ENCODE data around the gene MPRIP.

The MPRIP gene

DNA sequence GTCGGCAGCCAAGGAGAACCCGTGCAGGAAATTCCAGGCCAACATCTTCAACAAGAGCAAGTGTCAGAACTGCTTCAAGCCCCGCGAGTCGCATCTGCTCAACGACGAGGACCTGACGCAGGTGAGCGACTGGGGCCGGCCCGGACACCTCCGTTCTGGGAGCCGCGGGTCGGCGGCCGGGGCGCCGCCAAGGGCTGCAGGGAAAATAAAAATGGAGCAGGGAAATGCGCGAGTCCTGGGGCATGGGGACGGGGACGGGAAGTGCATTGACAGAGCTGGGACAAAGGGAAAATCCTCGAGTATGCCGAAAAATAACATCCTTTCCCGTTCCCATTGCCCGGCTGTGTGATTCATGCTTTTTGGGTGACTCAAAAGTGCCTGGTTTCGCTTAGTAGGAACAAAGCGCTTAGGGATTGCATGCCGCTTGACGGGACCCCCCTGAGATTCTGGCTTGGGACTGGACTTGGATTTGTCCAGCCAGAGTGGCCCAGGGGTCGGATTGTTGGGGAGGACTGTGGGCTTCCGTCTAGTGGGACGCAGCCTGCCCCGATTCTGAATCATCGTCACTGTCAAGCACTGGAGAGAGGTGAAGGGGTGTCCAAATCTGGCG, 699 bp downstream of the MPRIP start:
- in situ Hi-C loops (cut with MboI; ENCODE audit: low pct_unique_long_range_greater_than_20kb, low sequenced_read_pairs, unreplicated experiment): no loop called here
- DNase-seq (ENCODE audit: low spot score): no peak
- TF ChIP-seq, protein P1, sequence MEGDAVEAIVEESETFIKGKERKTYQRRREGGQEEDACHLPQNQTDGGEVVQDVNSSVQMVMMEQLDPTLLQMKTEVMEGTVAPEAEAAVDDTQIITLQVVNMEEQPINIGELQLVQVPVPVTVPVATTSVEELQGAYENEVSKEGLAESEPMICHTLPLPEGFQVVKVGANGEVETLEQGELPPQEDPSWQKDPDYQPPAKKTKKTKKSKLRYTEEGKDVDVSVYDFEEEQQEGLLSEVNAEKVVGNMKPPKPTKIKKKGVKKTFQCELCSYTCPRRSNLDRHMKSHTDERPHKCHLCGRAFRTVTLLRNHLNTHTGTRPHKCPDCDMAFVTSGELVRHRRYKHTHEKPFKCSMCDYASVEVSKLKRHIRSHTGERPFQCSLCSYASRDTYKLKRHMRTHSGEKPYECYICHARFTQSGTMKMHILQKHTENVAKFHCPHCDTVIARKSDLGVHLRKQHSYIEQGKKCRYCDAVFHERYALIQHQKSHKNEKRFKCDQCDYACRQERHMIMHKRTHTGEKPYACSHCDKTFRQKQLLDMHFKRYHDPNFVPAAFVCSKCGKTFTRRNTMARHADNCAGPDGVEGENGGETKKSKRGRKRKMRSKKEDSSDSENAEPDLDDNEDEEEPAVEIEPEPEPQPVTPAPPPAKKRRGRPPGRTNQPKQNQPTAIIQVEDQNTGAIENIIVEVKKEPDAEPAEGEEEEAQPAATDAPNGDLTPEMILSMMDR (IDR thresholded peaks at IDR 0.05; ENCODE audit: extremely low read depth, insufficient read depth, missing control alignments): no peak

DNA sequence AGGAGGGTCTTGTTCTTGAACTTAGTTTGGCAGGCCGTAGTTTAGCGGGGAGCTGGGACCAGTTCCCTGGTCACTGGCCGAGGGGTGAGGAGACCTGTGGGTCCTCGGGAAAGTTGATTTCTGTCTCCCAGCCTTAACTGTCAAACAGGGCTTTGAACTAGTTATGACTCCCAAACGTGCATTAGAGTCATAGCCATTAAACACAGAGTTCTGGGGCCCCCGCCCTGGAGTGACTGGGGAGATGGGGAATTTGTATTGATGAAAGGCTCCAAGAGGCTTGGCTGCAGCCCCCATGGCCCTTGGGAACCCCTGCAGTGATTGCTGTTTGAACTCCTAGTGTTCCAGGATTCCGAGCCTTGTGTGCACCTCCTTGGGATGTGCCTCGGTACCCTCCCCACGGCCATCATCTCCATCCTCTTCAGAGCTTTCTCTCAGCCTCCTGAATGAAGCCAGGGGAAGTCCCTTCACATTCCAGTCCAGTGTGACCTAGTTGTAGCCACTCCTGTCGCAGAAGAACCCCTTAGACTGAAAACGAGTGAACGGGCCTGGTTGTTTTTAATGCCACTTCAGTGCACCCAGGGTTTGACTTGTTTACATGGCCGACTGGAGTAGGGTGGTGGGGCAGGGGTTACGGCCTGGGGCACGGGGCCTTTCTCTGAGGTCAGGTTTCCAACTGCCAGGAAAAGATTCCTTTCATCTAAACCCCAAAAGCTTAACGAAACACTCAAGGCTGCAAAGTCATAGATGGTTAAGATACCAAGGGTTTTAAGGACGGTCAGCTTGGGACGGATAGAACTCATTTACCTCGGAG, 1.4 kb downstream of the MPRIP start:
- DNase-seq (ENCODE audit: low spot score): no peak

DNA sequence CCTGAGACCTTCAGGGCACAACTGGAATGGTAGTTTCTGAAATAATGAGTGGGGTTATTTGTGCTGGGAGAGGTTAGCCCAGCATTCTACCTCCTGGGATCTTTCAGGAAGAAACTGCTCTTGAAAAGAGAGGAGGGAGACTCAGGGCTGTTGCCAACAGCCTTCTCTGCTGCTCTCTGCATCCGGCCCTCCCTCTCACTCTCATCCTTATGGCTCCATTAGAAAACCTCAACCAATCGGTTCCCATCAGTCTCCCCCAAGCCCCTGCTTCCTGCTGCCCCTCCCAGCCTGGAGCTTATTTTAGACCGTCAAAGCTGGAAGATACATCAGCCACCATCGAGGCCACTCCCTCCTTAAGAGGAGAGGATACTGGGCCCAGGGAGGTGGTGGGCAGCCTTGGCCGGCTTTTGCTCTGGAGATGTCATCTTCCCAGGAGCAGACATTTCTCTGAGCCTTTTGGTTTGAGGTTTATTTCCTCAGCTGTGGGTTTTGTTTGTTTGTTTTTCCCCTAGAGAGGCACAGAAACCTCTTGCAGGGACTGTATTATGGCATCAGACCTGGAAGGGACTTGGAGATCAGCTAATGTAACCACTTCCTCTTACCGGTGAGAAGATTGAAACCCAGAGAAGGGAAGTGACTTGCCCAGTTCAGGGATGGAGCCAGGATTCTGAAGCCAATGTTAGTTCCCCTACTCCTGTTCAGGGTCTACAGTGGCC, 2.7 kb downstream of the MPRIP start:
- in situ Hi-C loops (cut with MboI; ENCODE audit: low pct_unique_long_range_greater_than_20kb, low sequenced_read_pairs, unreplicated experiment): no loop called here
- DNase-seq (ENCODE audit: low spot score): no peak
- TF ChIP-seq, protein P1 (IDR thresholded peaks at IDR 0.05; ENCODE audit: extremely low read depth, insufficient read depth, missing control alignments): no peak

More for the DNA sequence above, 1.4 kb downstream of the MPRIP start:
- TF ChIP-seq, protein P1 (IDR thresholded peaks at IDR 0.05; ENCODE audit: extremely low read depth, insufficient read depth, missing control alignments): no peak
- in situ Hi-C loops (cut with MboI; ENCODE audit: low pct_unique_long_range_greater_than_20kb, low sequenced_read_pairs, unreplicated experiment): no loop called here

DNA sequence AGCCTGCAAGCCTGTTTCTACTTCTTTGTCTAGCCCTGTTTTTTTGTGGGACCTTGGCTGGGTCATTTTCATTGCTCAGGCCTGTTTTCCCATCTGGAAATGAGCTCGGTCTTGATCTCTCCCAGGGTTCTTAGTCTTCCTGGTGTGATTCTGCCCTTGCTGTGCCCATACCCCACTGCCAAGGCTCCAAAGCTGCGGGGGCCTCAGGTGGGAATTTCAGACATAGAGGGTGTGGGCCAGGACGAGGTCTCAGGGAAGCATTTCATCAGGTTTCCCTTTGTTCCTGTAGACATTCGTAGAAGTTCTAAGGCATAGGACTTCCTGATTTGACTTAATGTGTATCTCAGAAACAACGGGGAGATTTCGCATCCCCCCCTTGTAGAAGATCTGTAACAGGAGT, 5.8 kb downstream of the MPRIP start:
- in situ Hi-C loops (cut with MboI; ENCODE audit: low pct_unique_long_range_greater_than_20kb, low sequenced_read_pairs, unreplicated experiment): no loop called here
- TF ChIP-seq, protein P1 (IDR thresholded peaks at IDR 0.05; ENCODE audit: extremely low read depth, insufficient read depth, missing control alignments): no peak
- DNase-seq (ENCODE audit: low spot score): no peak

DNA sequence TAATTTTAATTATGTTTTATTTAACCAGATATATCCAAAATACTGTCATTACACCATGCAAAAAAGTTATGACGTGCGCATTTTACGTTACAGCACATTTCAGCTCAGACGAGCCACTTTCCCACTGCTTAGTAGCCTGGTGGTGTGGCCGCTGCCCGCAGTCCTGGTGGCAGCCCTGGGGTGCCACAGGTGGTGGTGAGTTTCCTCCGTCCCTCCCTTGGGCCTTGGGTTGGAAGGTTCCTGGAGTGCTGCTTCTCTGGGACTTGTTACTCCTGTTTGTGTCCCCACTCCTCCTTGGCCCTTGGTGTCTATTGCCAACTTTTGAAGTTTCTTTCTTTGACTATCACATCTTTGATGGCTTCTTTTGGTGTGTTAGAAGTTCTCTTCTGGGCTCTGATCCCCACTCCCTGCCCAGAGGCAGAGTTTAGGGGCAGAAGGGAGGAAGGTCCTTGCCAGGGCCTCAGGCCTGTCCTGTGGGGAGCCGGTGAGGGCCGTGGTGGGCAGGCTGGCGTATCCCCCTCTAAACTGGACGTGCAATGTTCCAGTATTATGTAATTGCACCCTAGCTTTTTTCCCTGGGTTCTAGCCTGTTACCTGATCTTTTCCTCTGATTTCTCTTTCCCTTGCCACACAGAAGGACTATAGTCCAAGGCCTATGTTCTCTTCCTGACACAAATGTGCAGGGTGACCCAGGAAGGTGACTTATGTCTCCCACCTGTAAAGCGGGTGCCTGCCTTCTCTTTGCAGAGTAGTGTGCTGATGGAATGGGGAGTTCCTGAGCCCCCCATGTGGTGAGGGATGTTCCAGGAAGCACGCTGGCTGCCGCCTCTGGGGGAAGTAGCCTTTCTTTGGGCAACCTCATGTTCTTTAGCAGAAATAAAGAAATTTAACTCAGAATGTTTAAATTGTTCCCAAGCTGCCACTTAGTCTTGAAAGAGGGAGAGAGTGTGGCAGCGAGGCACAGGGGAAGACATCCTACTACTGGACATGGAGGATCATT, 8.4 kb downstream of the MPRIP start:
- TF ChIP-seq, protein P1 (IDR thresholded peaks at IDR 0.05; ENCODE audit: extremely low read depth, insufficient read depth, missing control alignments): no peak
- in situ Hi-C loops (cut with MboI; ENCODE audit: low pct_unique_long_range_greater_than_20kb, low sequenced_read_pairs, unreplicated experiment): no loop called here
- DNase-seq (ENCODE audit: low spot score): no peak

DNA sequence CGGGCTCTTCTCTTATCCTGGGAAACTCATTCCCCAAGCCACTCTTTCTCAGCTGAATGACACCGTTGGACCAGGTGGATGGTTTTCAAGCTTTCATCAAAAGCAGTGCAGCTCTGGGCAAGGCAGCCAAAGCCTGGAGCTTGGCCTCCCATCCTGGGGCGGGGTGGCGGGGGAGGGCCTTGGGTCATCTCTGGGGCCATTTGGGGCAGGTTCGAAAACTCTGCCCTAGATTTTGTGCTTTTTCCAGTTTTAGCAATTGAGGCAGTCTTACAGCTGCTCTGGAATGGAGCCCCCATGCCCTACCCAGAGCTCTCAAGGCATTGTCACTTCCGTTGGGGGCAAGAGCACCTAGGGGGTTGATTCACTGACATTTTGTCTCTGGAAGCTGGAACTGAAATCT, 9.1 kb downstream of the MPRIP start:
- DNase-seq (ENCODE audit: low spot score): no peak
- in situ Hi-C loops (cut with MboI; ENCODE audit: low pct_unique_long_range_greater_than_20kb, low sequenced_read_pairs, unreplicated experiment): no loop called here
- TF ChIP-seq, protein P1 (IDR thresholded peaks at IDR 0.05; ENCODE audit: extremely low read depth, insufficient read depth, missing control alignments): no peak
